ENCODE data around the gene BBOX1.
"Not testable (repeated sequence)": the region's sequence is repeated elsewhere in the genome, so short reads cannot be mapped to it uniquely, and the experiment has no call there.

BBOX1 gene, protein sequence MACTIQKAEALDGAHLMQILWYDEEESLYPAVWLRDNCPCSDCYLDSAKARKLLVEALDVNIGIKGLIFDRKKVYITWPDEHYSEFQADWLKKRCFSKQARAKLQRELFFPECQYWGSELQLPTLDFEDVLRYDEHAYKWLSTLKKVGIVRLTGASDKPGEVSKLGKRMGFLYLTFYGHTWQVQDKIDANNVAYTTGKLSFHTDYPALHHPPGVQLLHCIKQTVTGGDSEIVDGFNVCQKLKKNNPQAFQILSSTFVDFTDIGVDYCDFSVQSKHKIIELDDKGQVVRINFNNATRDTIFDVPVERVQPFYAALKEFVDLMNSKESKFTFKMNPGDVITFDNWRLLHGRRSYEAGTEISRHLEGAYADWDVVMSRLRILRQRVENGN

DNA sequence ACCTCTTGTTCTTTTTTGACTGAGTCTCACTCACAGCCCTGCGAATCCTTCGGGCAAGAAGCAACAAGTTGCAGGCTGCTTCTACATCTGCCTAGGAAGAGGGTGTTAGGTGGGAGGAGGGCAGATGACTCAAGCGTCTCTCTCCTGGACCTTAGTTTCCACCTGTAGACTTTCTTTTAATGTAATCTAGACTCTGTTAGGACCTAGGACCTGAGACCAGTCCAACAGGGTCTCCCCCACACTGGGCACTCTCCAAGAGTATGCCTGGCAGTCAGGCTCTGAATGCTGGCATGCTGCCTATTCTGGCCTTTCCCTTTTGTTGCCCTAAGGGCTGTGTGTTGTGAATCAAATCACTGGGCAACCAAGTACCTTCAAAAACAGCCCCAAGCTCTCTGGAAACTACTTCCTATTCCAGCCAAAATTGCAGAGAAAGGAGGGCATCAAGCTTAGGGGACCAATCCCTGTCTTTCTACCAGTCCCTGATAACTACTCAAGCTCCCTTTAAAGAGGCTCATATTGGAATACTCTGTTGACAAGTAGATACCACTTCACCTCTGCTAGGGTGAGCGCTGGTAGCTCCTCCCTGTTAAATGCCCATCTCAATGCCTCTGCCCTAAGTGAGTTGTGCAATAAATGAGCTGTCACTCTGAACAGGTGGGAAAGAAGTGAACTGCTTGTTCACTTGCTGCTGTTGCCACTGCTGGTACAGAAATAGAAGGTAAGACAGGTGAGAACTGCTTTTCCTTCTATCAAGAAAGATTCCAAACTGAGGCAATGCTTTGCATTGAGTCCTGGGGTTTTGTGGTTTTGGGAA lies at the start of gene BBOX1:
Gene BBOX1, plus strand, starts transcription at position 514 of the 814 bp plus-strand sequence. CDS start 14,616 bp downstream, outside the sequence.
- in situ Hi-C loops (cut with MboI; ENCODE audit: low sequenced_read_pairs): no loop called here

DNA sequence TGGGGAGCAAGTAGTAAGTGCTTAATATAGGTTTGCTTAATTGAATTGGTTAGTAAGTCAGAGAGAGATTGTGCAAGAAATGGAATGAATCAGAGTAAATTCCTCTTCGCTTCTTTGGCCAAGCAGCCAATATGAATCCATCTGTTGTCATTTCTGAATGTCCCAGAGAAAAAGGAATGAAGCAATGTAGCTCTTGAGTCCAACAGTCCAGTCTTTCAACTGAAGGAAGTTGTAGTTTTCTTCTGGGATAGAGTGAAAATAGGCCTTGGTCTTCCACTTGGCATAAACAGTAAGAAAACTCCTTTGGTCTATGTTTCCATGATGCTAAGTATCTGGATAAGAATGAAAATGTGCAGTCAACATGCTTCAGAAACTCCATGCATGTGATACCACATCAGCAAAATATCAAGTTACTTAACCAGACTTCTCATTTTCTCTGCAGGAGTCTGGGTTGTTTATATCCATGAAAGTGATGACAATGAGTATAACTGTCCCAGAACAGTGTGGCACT lies 48.5 kb upstream of the BBOX1 start:
- in situ Hi-C loops (cut with MboI; ENCODE audit: low sequenced_read_pairs): no loop called here

DNA sequence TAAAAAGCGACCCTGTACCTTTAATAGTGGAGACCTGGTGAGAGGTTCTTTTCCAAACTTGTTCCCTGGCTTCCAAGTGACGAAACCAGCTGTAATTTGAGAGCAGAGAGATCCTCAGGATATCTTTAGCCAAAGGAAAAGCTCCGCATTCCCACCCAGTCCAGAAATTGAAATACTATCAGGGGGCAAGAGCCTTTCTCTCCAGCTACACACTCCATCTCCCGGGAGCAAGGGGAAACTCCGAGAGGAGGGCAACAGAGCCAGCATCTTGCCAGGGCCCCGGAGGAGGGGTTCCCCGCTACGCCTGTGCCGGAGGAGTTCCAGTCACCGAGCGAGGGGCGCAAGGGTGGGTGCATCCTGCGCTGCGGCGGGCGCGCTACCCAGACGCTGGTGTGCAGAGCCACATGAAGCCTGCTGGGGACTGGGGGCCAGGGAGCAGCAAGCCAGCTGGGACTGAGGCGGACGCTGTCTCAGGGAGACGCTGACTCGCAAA lies 46.6 kb upstream of the BBOX1 start, which contains the start of gene FIBIN:
Gene FIBIN, plus strand, starts transcription at position 148 of the 493 bp plus-strand sequence. CDS start 415 bp downstream, outside the sequence.
- in situ Hi-C loops (cut with MboI; ENCODE audit: low sequenced_read_pairs): no loop called here

DNA sequence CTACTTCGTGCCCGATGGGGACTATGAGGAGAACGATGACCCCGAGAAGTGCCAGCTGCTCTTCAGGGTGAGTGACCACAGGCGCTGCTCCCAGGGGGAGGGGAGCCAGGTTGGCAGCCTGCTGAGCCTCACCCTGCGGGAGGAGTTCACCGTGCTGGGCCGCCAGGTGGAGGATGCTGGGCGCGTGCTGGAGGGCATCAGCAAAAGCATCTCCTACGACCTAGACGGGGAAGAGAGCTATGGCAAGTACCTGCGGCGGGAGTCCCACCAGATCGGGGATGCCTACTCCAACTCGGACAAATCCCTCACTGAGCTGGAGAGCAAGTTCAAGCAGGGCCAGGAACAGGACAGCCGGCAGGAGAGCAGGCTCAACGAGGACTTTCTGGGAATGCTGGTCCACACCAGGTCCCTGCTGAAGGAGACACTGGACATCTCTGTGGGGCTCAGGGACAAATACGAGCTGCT lies 46.0 kb upstream of the BBOX1 start:
- in situ Hi-C loops (cut with MboI; ENCODE audit: low sequenced_read_pairs): no loop called here

DNA sequence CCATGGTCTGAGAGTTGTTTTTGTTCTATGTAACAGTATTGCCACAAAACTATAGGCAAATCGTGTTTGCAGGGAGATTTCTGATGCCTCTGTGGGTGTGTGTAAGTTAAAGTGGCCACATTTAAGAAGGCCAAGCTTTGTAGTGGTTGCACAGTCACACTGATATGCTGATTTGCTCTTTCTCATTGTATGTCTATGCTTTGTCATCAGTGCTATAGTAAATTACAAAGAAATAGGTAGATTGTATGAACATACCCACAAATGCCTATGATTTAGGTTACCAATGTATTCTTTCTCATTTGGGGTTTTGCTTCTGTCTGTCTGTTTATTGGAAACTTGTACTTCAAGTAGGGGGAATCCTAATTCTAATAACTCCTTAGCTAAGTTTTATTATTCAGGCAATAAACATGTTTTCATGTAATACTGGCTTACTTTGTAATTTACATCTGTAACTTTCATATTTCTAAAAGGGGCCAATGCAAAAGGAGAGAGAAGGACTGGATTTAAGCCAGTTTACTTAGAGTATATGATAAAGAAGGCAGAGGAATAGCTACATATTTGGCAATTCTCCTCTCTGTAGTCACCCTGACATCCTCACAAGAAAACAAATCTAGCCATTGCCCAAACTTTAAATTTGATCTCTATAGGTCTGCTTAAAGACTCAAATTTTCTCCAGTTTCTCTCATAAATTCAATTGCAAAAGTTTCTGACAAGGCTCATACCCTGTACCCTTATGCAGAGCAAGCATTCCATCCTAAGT lies 44.7 kb upstream of the BBOX1 start:
- in situ Hi-C loops (cut with MboI; ENCODE audit: low sequenced_read_pairs): no loop called here

DNA sequence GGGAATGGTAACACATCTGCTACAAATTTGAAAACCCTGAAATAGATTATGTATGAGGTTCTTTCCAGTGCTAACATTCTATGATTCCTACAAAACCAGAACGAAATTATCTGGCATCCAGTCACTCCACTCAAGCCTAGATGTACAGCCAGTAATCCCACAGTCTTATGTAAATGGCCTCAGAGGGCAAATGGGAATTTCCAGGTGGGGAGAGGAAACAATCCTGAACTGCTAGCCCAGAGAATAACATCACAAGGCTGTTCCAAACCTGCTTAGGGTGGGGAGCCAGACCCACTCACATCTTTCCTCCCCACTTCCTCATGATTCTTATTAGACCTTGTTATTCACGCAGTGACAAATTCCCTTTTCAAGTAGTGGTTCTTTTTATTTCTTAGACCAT lies 43.2 kb upstream of the BBOX1 start:
- in situ Hi-C loops (cut with MboI; ENCODE audit: low sequenced_read_pairs): no loop called here

DNA sequence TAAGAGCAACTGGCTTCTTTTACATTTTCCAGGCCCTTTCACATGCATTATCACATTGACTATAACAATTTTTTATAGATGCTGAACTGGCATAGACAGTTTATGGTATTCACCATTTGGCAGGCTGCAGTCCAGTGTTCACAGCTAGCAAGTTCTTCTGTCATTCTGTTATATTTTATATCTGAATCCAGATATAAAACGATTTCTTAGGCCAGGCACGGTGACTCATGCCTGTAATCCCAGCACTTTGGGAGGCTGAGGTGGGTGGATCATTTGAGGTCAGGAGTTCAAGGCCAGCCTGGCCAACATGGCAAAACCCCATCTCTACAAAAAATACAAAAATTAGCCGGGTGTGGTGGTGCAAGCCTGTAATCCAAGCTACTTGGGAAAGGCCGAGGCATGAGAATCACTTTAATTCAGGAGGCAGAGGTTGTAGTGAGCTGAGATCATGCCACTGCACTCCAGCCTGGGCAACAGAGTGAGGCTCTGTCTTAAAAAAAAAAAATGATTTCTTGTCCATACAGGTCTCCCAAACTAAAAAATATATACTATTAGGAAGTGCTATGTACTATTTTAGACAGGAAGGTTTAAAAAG lies 39.4 kb upstream of the BBOX1 start:
- in situ Hi-C loops (cut with MboI; ENCODE audit: low sequenced_read_pairs): not testable (repeated sequence)

DNA sequence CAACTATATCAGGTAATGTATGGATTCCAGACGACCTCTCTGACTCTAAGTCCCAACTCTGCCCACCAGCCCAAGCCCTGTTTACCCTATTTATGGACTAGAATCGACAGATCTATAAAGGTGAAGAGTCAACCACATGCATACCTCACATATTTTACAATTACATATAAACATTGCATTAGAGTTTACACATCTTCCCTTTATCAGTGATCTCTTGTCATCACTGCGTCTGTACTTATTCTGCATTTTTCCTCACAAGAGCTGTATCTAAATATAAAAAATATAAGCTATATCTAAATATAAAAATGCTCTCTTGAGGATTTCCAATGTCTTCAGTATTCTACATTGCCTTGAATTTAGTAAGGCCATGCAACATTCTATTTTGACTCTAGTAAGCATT lies 38.2 kb upstream of the BBOX1 start:
- in situ Hi-C loops (cut with MboI; ENCODE audit: low sequenced_read_pairs): no loop called here

DNA sequence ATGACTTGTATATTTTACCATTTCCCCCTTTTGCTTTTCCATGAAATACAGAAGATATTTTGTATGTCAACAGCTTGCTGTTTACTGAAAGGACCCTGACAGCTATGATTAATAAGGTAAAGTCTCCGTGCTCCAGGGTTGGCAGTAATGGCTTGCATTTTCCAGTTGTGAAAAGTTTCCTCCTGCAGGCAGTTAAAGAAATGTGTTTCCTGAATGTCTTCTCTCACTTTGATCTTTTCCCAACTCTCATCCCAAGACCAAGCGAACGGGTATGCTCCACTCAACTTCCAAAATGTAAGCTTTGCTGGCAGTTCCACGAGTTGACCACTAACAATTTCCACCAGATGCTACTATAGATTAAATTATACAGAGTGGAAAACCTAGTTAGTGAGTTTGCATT lies 37.8 kb upstream of the BBOX1 start:
- in situ Hi-C loops (cut with MboI; ENCODE audit: low sequenced_read_pairs): no loop called here

DNA sequence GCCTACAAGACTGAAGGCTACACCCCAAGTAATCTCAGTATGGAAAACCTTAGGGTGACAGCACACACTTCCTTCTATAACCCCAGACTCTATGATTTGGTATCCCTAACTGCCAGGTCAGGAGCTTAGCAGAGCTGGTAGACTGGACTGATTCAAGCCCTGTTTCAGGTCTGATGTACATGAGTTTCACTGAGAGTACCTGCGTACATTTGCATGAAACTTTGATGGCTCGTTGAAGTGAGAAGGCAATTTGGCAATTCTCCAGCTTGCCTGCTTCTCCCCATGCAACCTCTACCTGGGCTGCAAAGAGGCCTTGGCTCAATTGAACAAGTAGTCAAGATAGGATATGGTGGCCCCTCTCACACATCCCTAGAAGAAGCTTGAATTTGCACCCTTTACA lies 36.5 kb upstream of the BBOX1 start:
- in situ Hi-C loops (cut with MboI; ENCODE audit: low sequenced_read_pairs): no loop called here

DNA sequence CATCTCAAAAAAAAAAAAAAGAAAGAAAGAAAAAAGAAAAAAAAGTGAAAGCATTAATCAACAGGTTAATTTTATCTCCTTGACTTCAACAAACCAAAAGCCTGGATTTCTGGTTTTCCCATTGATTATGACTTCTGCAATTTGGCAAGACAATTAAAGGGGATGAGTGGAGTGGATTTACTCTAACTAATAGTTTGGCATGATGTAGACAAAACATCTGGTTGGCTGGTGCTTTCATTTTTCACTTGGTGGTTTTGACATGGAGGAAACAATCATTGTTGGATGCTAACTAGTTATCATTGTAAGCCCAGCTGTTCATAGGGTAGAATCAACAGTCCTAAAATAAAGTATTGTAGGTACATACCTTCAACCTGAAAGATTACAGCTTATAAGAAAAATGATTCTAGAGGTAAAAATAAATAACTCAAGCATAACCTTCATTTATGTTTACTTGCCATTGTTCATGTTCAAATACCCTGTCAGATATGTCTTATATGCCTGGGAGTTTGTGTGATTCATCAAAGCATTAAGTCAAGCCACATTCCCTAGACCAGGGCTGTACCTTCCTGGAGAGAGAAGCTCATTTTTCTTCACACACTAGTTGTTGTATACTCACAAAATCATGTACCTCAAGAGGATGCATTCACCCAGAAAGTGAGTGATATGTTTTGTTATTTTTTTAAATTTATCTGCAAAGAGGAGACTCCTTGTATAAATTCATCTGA lies 31.6 kb upstream of the BBOX1 start:
- in situ Hi-C loops (cut with MboI; ENCODE audit: low sequenced_read_pairs): no loop called here

DNA sequence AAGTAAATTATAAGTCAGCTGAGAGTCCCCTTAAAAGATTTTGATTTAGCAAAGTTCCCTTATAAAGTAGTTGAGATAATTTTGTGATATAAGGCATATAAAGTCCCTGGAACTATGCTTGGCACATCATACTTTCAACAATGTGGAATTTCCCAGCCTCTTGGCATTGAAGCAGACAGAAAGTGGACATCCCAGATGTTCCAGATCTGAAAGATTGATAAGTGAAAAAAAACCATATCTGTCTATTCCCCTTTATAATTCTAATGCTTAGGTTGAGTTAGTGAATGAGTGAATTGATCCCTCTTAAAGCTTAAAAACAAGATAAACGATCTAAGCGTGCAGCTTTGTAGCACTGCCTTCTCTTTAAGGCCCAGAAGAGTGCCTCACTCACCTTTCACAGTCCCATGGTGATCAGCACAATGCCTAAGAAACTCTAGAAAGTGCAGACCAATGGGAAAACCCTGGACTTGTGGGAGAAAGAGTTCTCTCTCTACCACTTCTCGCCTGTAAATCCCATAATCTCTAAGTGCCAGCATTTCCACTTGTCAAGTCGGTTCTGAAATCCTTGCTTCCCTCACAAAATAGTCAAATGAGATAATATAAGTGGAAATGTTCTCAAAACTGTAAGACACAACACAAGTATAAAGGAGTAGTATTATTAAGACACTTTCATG lies 28.9 kb upstream of the BBOX1 start:
- in situ Hi-C loops (cut with MboI; ENCODE audit: low sequenced_read_pairs): no loop called here

DNA sequence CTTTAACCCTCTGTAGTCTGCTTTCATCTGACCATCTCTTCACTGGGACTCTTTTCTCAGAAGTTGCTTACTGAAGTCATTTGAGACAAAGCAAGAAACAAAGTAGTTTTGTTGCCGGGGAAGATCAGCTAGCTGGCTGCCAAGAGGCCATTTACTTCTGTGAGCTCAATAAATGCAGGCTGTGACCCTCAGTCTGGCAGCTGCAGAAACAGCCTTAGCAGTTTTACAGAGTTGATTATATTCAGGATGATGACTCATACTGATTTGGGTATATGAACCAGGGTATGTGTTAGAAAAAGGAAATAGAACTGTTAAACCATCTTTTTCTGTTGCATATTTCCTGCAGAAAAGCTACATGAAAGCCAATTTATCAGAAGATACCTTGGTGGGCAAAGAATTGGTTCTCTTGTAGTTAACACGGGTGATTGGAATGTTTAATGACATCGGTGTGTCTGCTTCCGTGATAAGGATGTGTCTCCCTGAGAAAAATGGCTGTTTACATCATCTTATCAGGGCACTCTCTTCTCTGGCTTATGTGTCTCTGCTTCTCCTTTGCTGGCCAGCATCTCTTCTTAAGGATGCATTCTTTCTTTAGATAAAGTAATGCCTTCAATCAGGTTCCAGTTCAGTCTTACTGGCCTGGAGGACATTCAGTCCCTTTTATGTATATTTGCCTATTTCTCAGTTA lies 28.2 kb upstream of the BBOX1 start:
- in situ Hi-C loops (cut with MboI; ENCODE audit: low sequenced_read_pairs): no loop called here

DNA sequence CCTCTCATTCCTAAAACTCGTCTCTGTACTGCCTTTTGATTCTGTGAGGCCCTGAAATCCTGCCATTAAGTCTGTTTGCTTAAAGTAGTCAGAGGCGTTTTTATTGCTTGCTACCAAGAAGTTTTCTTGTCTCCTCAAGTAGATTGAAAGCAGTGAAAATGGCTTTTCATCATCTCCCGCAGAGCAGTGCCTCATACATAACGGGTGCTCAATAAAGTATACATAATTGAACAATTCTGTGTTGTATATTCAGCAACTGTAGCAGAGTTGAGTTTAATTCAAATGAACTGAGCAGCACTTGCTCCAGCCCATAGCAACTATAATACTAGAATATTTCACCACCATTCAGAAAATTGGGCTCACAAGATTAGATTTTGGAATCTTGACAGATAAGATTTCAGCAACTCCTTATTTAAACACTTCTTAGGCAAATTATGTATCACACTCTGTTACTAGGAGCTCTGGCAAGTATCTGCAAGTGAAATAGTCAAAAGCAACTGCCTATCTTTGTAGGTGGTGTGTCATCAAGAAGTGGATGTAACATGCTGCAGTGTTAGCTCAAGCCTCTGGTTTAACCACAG lies 26.7 kb upstream of the BBOX1 start:
- in situ Hi-C loops (cut with MboI; ENCODE audit: low sequenced_read_pairs): no loop called here

DNA sequence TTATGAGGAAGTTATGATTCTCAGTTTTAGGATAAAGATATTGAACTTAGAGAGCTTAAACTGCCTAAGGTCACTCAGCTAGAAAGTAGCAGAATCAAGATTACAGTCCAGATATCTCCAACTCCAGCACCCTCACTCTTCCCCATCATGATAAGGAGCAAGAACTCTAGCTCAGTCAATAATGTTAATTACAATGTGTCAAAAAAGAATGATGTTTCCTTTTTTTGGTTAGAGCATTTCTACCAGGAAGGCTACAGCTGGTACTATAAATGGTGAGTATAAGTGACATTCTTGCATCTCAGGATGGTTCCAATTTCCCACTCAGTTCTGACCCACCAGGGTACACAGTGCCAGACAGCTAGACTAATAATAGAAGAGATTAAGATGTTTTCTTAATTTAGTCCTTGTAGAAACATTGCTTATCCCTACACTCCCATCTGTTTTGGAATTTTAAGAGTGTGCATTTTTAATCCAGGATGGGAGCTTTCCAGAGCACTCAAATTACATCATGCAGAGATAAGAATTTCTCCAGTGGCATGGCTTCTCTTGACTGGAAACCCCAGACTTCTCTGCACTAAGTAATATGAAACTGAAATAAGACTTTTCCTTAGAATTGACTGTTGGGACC lies 21.6 kb upstream of the BBOX1 start:
- in situ Hi-C loops (cut with MboI; ENCODE audit: low sequenced_read_pairs): no loop called here

DNA sequence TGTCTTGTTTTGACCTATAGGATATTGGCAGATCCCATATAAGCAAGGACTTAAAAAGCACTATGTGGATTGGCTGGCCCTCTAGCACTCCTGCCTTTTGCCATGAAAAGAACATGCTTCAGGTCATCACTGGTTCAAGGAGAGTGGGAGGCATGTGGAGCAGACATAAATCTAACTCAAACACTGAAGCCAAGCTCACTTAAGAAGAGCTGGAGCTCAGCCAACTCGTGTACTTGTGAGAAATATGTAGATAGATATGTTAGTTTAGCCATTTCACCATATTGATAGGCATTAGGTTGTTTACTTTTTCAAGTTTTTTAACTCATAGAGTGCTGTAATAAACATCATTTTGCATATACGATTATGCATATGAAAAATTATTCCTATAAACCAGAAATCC lies 19.9 kb upstream of the BBOX1 start:
- in situ Hi-C loops (cut with MboI; ENCODE audit: low sequenced_read_pairs): no loop called here

DNA sequence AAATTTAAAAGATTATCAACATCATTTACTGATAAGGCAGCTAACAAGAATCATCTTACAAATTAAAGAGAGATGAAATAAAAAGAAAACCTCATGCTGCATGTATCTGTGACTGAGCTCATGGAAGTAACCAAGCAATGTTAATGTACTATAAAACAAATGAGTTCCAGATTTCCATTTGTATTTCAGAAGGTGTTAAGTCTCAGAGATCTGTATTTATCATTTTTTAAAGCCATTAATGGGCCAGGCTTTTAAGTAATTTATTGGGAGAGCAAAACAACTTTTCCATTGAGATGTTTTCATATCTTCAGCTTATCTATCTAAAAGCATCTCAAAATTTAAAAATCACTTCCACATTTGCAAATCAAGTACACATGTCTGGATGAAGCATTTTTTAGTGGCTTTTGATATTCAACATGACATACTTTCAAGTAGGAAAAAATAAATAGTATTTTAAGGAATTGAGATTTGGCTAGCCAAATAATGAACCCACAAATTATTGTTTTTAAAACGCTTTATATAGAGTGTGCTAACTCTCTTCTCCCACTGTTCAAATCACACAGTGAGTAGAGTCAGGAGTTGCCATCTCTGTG lies 17.9 kb upstream of the BBOX1 start:
- in situ Hi-C loops (cut with MboI; ENCODE audit: low sequenced_read_pairs): no loop called here

Data from hTERT RPE-1 (cell line).